CD4-positive, alpha-beta memory T cell (primary cell): ENCODE results near the gene ZNF506. TPM values are rescaled to one million over a fixed set of nuclear protein-coding genes. Genes with fewer than 3 reads are reported as not detected.
"Not testable (repeated sequence)": the region's sequence is repeated elsewhere in the genome, so short reads cannot be mapped to it uniquely, and the experiment has no call there.

Experiments
- CTCF ChIA-PET: fragments of 350-600 bp; sonication (Branson Sonifier 250); formaldehyde crosslinking; loops from one replicate; lab custom pipeline; 2021; ENCODE audit warnings: inconsistent platforms; ENCODE audit not compliant: partially characterized antibody; lab: Charles Lee
- POLR2A ChIA-PET: fragments of 350-600 bp; sonication (Branson Sonifier 250); formaldehyde crosslinking; loops from one replicate; lab custom pipeline; 2021; ENCODE audit not compliant: partially characterized antibody; lab: Charles Lee
- DNase-seq, 5 donors: peaks; one replicate each; pipeline versions ENCODE4 v3.0.0 to v3.0.0-alpha.2; 2020 to 2022; ENCODE audit warnings: mixed read lengths in 1 of 5
- H3K27ac ChIP-seq: one replicate; pipeline ENCODE4 v1.7.0; 2013; ENCODE audit warnings: low read depth, low read length
- H3K27me3 ChIP-seq: 2 replicates; pipeline ENCODE4 v1.7.0; 2013; ENCODE audit warnings: mild to moderate bottlenecking, low read length, moderate library complexity; ENCODE audit not compliant: insufficient read depth
- H3K36me3 ChIP-seq: 2 replicates; pipeline ENCODE4 v1.7.0; 2013; ENCODE audit warnings: mild to moderate bottlenecking, low read length, moderate library complexity; ENCODE audit not compliant: insufficient read depth
- H3K4me1 ChIP-seq: 2 replicates; pipeline ENCODE4 v1.7.0; 2013; ENCODE audit warnings: mild to moderate bottlenecking, low read length, moderate library complexity; ENCODE audit not compliant: insufficient read depth
- H3K4me3 ChIP-seq, 2 donors: one replicate each; pipeline ENCODE4 v1.7.0; 2013; ENCODE audit warnings: low read length in 2 of 2, mild to moderate bottlenecking in 1 of 2
- H3K9me3 ChIP-seq, 2 donors: one replicate each; pipeline ENCODE4 v1.7.0; 2013; ENCODE audit warnings: low read length in 2 of 2, control low read depth in 1 of 2; ENCODE audit not compliant: control insufficient read depth in 1 of 2
- H3K27ac Mint-ChIP-seq, 7 donors: one replicate each; pipeline ENCODE4 v1.8.0; 2020 to 2021; ENCODE audit warnings: mixed read lengths in 7 of 7, mild to moderate bottlenecking in 6 of 7, inconsistent platforms in 3 of 7, moderate library complexity in 3 of 7
- H3K27me3 Mint-ChIP-seq, 2 donors: one replicate each; pipeline ENCODE4 v1.8.0; 2020 to 2021; ENCODE audit warnings: mixed read lengths in 2 of 2
- H3K36me3 Mint-ChIP-seq, 2 donors: one replicate each; pipeline ENCODE4 v1.8.0; 2020 to 2021; ENCODE audit warnings: mixed read lengths in 2 of 2, inconsistent platforms in 1 of 2, mild to moderate bottlenecking in 1 of 2
- H3K4me1 Mint-ChIP-seq, 4 donors: one replicate each; pipeline ENCODE4 v1.8.0; 2020 to 2021; ENCODE audit warnings: mixed read lengths in 4 of 4, mild to moderate bottlenecking in 1 of 4
- H3K4me3 Mint-ChIP-seq, 8 donors: one replicate each; pipeline ENCODE4 v1.8.0; 2020 to 2021; ENCODE audit warnings: mixed read lengths in 8 of 8, mild to moderate bottlenecking in 7 of 8, moderate library complexity in 6 of 8, inconsistent platforms in 3 of 8
- H3K9me3 Mint-ChIP-seq, 8 donors: one replicate each; pipeline ENCODE4 v1.8.0; 2020 to 2021; ENCODE audit warnings: mixed read lengths in 8 of 8, mild to moderate bottlenecking in 5 of 8, inconsistent platforms in 3 of 8, moderate library complexity in 1 of 8
- intact Hi-C: fragments of 100-400 bp; cut with micrococcal nuclease; formaldehyde crosslinking; loops from one replicate; pipeline ENCODE4 v1.15.1; 2023
- polyA plus RNA-seq, 2 donors: library from polyadenylated mRNA; unstranded; fragments of 300-500 nt; fragmentation: Illumina TruSeq; gene quantifications; one replicate each; pipeline ENCODE4 v1.2.3, GENCODE V29; 2021
- total RNA-seq, 2 experiments: library from RNA; stranded (reverse); gene quantifications; one replicate each; pipeline ENCODE4 v1.2.3, GENCODE V29; 2021

The ZNF506 gene
- total and polyA plus RNA-seq, 4 experiments from 2014 or later, result 9.6 to 80.5 (median 52.8) TPM

DNA sequence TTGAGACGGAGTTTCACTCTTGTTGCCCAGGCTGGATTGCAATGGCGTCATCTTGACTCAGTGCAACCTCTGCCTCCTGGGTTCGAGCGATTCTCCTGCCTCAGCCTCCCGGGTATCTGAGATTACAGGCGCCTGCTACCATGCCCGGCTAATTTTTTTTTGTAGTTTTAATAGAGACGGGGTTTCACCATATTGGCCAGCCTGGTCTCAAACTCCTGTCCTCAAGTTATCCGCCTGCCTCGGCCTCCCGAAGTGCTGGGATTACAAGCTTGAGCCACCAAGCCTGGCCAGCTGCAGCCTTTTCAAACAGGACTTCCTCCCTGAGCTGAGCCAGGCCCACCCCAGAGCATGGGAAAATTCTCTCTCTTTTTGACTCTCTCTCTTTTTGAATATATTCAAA, 426 bp upstream of the ZNF506 start:
- Mint-ChIP-seq H3K4me1 (peaks cover 14 to 47% (median 30%) of the 10 kb centered on the region in 4 donors), H3K27ac (peak overlapping the region; percentile 100), H3K9me3 (peaks cover 0 to 31% (median 15%) of the 10 kb centered on the region in 8 donors), H3K36me3 (peaks cover 28 to 37% of the 10 kb centered on the region in 2 donors), H3K4me3 (peak overlapping the region; percentile 98 to 100 (median 100))
- H3K4me3 ChIP-seq, result peak overlapping the region in 1 of 2 donors; percentile 20
- CTCF ChIA-PET, result interaction anchor here (0.6 to 1.8 kb wide), 8 partner anchors 8 to 289 kb away, joined by 3 to 5 read pairs (median 4); partner anchors contain the start of gene ZNF253
- DNase-seq, result peak in 1 of 5 donors; percentile 13
- intact Hi-C loops, result loop anchor here (1.0 to 2.0 kb wide), 6 partner anchors 44 to 259 kb away; partner anchors contain the start of genes ATP13A1, ZNF14 and ZNF93
- POLR2A ChIA-PET, result interaction anchor here (0.7 to 5.2 kb wide), 39 partner anchors 12 to 1684 kb away, joined by 3 to 135 read pairs (median 4); partner anchors contain the start of genes ATP13A1, GATAD2A, NDUFA13 and PBX4
- H3K9me3 ChIP-seq, H3K36me3 ChIP-seq, H3K27me3 Mint-ChIP-seq, H3K27me3 ChIP-seq: not testable (repeated sequence)
- H3K27ac ChIP-seq, result peak overlapping the region; percentile 70
- peaks cover 36% of the 10 kb centered on the region for H3K4me1 ChIP-seq

- POLR2A ChIA-PET, result interaction anchor here (0.7 to 5.2 kb wide), 42 partner anchors 11 to 415 kb away, joined by 3 to 135 read pairs (median 4); partner anchors contain the start of genes ATP13A1, GATAD2A, NDUFA13 and PBX4
These were observed 703 bp downstream of the ZNF506 start for GRCh38 chr19:19820774-19821320.

GRCh38 chr19:19817357-19817756, 4.2 kb downstream of the ZNF506 start:
- intact Hi-C loops, result no loop called here
- Mint-ChIP-seq H3K9me3 (peaks cover 0 to 27% (median 3%) of the 10 kb centered on the region in 8 donors), H3K36me3 (peaks cover 52 to 63% of the 10 kb centered on the region in 2 donors), H3K27me3 (no peaks in the 10 kb centered on the region), H3K27ac (peak overlapping the region; percentile 87 to 100 (median 95)), H3K4me1 (peaks cover 29 to 79% (median 58%) of the 10 kb centered on the region in 4 donors), H3K4me3 (peak overlapping the region; percentile 55 to 84 (median 76))
- ChIA-PET POLR2A (interaction anchor here (0.6 to 1.5 kb wide), 9 partner anchors 28 to 153 kb away, joined by 3 to 9 read pairs (median 4); partner anchors contain the start of genes ZNF101, ZNF253 and ZNF93), CTCF (interaction anchor here (0.7 kb wide), 1 partner anchor 38 kb away, joined by 3 read pairs; no protein-coding TSS in a partner anchor)
- H3K27me3 ChIP-seq, result no peaks in the 10 kb centered on the region
- H3K36me3 ChIP-seq, result no peaks in the 10 kb centered on the region
- peak; percentile 72 to 89 (median 80) for DNase-seq
- H3K9me3 ChIP-seq, result no peaks in the 10 kb centered on the region
- no peak overlapping the region for H3K4me3 ChIP-seq
- H3K4me1 ChIP-seq, result peaks cover 57% of the 10 kb centered on the region
- H3K27ac ChIP-seq, result peak overlapping the region; percentile 53

More at GRCh38 chr19:19820774-19821320, 703 bp downstream of the ZNF506 start:
- Histone ChIP-seq H3K36me3 (no peaks in the 10 kb centered on the region), H3K9me3 (no peaks in the 10 kb centered on the region), H3K27ac (peak overlapping the region; percentile 97), H3K4me1 (peaks cover 44% of the 10 kb centered on the region), H3K27me3 (no peaks in the 10 kb centered on the region), H3K4me3 (peak overlapping the region; percentile 69 to 84)
- Mint-ChIP-seq H3K4me1 (peaks cover 14 to 52% (median 35%) of the 10 kb centered on the region in 4 donors), H3K36me3 (peaks cover 25 to 39% of the 10 kb centered on the region in 2 donors), H3K9me3 (peaks cover 0 to 23% (median 7%) of the 10 kb centered on the region in 8 donors), H3K27me3 (no peaks in the 10 kb centered on the region), H3K27ac (peak overlapping the region; percentile 100), H3K4me3 (peak overlapping the region; percentile 98 to 100 (median 100))
- DNase-seq, result peak in 2 of 5 donors; percentile 2 to 53
- CTCF ChIA-PET, result interaction anchor here (0.7 to 1.8 kb wide), 12 partner anchors 9 to 288 kb away, joined by 3 to 5 read pairs (median 4); partner anchors contain the start of genes ZNF253 and ZNF93
- intact Hi-C loops, result loop anchor here (1.0 to 2.0 kb wide), 6 partner anchors 45 to 258 kb away; partner anchors contain the start of genes ATP13A1, ZNF14 and ZNF93

GRCh38 chr19:19816679-19817078, 4.9 kb downstream of the ZNF506 start:
- peak overlapping the region in 5 of 8 donors; percentile 71 to 81 (median 73) for H3K4me3 Mint-ChIP-seq
- H3K27ac ChIP-seq, result peak overlapping the region; percentile 53
- POLR2A ChIA-PET, result interaction anchor here (0.6 to 1.5 kb wide), 7 partner anchors 40 to 148 kb away, joined by 3 to 9 read pairs (median 4); partner anchors contain the start of genes ZNF101 and ZNF253

GRCh38 chr19:19811999-19812398, 9.6 kb downstream of the ZNF506 start:
- H3K4me3 Mint-ChIP-seq, result peak overlapping the region in 2 of 8 donors; percentile 13 to 26
- H3K36me3 ChIP-seq, CTCF ChIA-PET, intact Hi-C loops, H3K4me3 ChIP-seq, DNase-seq, H3K27me3 ChIP-seq, H3K27ac ChIP-seq, H3K9me3 ChIP-seq, H3K27me3 Mint-ChIP-seq: not testable (repeated sequence)
- peaks cover 25% of the 10 kb centered on the region for H3K4me1 ChIP-seq
- H3K36me3 Mint-ChIP-seq, result peaks cover 56 to 59% of the 10 kb centered on the region in 2 donors
- POLR2A ChIA-PET, result interaction anchor here (0.6 to 6.2 kb wide), 4 partner anchors 9 to 54 kb away, joined by 3 to 40 read pairs (median 6); partner anchors contain the start of genes ZNF253 and ZNF506
- peaks cover 0 to 32% (median 6%) of the 10 kb centered on the region in 8 donors for H3K9me3 Mint-ChIP-seq
- H3K27ac Mint-ChIP-seq, result peak overlapping the region in 5 of 7 donors; percentile 22 to 70 (median 53)
- peaks cover 20 to 66% (median 51%) of the 10 kb centered on the region in 4 donors for H3K4me1 Mint-ChIP-seq

More at GRCh38 chr19:19816679-19817078, 4.9 kb downstream of the ZNF506 start:
- peaks cover 57% of the 10 kb centered on the region for H3K4me1 ChIP-seq
- no peaks in the 10 kb centered on the region for H3K9me3 ChIP-seq
- no peak overlapping the region for H3K4me3 ChIP-seq
- H3K36me3 ChIP-seq, result no peaks in the 10 kb centered on the region
- Mint-ChIP-seq H3K27ac (peak overlapping the region; percentile 87 to 100 (median 95)), H3K27me3 (no peaks in the 10 kb centered on the region), H3K9me3 (peaks cover 0 to 31% (median 3%) of the 10 kb centered on the region in 8 donors), H3K4me1 (peaks cover 30 to 86% (median 59%) of the 10 kb centered on the region in 4 donors), H3K36me3 (peaks cover 59 to 68% of the 10 kb centered on the region in 2 donors)
- no peaks in the 10 kb centered on the region for H3K27me3 ChIP-seq
- CTCF ChIA-PET, result no interaction called here
- no peak for DNase-seq
- intact Hi-C loops, result no loop called here

GRCh38 chr19:19805480-19805879, 16.1 kb downstream of the ZNF506 start:
- Histone ChIP-seq H3K27ac (no peak overlapping the region), H3K27me3 (no peaks in the 10 kb centered on the region), H3K36me3 (peaks cover 4% of the 10 kb centered on the region), H3K9me3 (no peaks in the 10 kb centered on the region), H3K4me3 (no peak overlapping the region), H3K4me1 (no peaks in the 10 kb centered on the region)
- intact Hi-C loops, result no loop called here
- Mint-ChIP-seq H3K4me1 (peaks cover 11 to 45% (median 27%) of the 10 kb centered on the region in 4 donors), H3K27ac (peak overlapping the region in 2 of 7 donors; percentile 13 to 73), H3K36me3 (peaks cover 57 to 60% of the 10 kb centered on the region in 2 donors), H3K27me3 (no peaks in the 10 kb centered on the region), H3K9me3 (peaks cover 0 to 26% (median 1%) of the 10 kb centered on the region in 8 donors), H3K4me3 (no peak overlapping the region)
- CTCF ChIA-PET, result no interaction called here
- no peak for DNase-seq
- POLR2A ChIA-PET, result no interaction called here
